GM20000 (cell line): ENCODE data around the gene DENND2D.

Experiments
- DNase-seq: peaks from one replicate; pipeline ENCODE4 v3.0.0; 2012; ENCODE audit warnings: low spot score
- TF ChIP-seq, protein P1 (sequence below): IDR thresholded peaks from 2 replicates; pipeline ENCODE4 v1.5.1; 2012; ENCODE audit warnings: mild to moderate bottlenecking, control low read depth; ENCODE audit errors: extremely low read depth, missing control alignments

Gene DENND2D

DNA sequence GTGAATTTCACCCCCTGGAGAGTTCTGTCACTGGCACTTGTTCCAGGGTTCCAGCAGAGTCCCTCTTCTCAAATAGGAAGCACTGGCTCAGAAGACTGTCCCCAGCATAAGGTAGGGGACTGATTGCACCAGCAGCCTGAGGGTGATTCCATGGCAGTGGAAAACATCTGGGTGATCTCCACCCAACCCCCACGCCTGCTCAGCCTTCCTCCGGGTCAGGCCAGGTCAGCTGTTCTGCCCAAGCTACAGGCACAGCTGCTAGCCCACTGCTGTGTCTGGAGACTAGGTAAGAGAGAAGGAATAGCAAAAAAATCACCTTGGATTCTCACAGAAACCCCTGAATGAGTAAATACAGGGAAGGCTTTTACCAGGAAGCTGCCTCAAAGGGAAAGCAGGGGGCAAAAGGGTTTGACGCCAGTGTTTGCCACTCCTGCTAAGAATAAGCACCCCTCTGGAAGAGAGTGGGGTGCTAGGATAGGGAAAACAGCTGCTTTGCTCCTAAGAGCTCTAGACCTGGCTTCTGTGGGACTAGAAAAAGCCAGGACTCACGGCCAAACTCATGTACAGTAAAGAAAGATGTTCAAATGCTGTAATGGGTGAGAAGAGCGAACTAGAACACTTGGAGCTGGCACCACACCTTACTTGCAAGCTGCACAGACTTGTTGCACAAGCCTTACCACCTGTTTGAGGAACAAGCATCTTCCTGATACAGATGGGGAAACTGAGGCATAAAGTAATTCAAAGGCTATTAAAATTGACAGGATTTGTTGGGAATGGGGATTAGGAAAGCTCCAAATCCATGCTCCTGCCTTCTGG lies 1.0 kb upstream of the DENND2D start:
- TF ChIP-seq, protein P1, sequence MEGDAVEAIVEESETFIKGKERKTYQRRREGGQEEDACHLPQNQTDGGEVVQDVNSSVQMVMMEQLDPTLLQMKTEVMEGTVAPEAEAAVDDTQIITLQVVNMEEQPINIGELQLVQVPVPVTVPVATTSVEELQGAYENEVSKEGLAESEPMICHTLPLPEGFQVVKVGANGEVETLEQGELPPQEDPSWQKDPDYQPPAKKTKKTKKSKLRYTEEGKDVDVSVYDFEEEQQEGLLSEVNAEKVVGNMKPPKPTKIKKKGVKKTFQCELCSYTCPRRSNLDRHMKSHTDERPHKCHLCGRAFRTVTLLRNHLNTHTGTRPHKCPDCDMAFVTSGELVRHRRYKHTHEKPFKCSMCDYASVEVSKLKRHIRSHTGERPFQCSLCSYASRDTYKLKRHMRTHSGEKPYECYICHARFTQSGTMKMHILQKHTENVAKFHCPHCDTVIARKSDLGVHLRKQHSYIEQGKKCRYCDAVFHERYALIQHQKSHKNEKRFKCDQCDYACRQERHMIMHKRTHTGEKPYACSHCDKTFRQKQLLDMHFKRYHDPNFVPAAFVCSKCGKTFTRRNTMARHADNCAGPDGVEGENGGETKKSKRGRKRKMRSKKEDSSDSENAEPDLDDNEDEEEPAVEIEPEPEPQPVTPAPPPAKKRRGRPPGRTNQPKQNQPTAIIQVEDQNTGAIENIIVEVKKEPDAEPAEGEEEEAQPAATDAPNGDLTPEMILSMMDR: no peak

DNA sequence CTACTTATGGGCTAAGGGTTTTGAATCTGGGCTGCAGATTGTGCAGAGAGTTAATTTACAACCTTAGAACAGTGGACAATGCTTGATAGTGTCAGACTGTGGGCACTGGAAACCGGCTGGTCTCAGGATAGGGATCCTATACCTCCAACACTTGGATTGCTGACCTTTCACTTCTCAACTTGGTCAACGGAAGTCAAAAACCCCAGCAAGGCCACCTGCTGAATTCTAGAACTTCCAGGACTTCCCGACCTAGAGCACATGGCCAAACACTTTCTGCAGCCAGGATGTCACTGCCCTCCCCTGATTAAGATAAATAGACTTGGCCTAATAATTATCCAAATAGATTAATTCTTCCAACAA lies 336 bp upstream of the DENND2D start:
- DNase-seq: no peak
- TF ChIP-seq, protein P1: no peak

More for the DNA sequence above, 1.0 kb upstream of the DENND2D start:
- DNase-seq: no peak

DNA sequence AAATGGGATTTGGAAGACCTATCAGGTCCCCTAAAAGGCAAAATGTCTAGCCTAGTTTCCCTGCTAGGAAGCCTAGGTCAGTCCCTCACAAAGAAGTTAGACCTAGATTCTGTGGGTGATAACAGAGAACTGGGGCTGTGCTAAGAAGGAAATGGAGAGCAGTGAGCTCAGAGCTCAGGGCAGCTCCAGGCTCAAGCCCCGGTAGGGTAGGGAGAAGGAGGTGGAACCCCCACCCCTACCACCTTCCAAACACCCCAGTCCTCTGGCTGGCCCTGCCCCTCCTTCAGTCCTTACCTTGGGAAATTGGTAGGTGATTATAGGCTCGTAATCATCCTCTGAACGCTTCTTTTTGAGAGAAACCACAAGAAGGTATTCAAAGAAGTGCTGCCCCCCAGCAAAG lies 1.1 kb downstream of the DENND2D start:
- TF ChIP-seq, protein P1: no peak

DNA sequence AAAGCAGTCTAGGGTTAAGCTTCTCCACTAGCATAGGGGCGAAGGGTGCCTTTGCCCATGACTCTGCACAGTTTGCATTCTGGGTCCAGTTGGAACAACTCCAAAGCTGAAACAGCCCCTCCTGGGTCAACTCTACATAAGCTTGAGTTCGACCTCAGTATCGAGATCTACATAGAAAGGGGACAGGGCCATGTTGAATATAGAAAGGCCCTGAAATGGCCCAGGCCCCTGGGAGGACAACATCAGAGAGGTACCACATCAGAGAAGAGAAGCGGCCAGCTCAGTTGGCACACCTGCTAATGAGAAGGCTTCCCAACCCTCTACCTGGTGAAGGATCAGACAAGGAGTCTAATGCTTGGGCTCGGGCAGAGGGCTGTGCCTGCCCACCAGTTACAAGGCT lies 1.6 kb downstream of the DENND2D start:
- DNase-seq: no peak
- TF ChIP-seq, protein P1: no peak

More for the DNA sequence above, 1.1 kb downstream of the DENND2D start:
- DNase-seq: no peak

DNA sequence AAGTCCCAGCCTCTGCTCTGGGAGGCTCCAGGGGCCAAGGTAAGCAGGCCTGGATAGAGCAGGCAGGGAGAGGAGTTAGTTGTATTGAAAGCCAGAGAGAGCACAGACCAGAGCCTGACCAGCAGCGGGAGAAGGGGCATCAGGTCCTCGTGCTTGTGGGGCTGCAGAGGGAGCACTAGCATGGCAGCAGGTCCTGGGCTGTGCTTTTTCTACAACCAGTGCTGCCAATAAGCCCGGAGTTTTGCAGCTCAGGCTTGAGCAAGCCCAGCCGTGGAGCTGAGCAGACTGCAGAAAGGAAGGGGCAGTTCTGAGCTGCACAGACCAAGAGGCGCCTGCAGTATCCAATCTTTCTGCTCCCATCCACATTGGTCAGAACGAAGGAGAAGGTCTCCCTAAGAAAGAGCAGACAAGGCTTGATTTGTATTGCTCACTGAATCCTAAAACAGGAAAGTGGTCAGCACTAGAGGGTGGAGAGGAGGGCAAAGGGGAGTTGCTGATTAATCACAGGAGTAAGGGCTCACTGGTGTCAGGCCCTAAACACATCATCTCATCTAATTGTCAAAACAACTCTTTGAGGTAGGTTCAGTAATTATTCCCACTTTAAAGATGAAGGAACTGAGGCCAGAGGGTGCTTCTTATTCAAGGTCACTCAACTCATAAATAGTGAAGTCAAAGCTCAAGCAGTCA lies 2.7 kb downstream of the DENND2D start:
- DNase-seq: no peak
- TF ChIP-seq, protein P1: no peak

DNA sequence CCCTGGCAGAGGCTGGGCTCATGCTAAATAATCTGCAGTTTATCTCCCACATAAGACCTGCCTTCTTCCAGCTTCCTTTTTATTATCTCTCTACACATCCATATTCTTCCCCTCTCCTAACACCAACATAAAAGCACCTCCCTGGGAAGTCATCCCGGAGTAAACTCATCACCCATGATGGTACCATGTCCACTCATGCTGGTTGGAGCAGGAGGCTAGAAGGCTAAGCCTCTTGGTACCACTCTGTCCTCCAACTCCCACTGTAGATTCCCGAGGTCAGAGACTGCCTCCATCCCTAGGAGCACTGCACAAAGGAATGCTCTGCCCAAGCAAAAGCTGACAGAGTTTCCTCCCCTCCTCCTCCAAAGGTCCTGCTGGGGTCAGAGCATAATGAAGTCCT lies 4.2 kb downstream of the DENND2D start:
- TF ChIP-seq, protein P1: no peak

DNA sequence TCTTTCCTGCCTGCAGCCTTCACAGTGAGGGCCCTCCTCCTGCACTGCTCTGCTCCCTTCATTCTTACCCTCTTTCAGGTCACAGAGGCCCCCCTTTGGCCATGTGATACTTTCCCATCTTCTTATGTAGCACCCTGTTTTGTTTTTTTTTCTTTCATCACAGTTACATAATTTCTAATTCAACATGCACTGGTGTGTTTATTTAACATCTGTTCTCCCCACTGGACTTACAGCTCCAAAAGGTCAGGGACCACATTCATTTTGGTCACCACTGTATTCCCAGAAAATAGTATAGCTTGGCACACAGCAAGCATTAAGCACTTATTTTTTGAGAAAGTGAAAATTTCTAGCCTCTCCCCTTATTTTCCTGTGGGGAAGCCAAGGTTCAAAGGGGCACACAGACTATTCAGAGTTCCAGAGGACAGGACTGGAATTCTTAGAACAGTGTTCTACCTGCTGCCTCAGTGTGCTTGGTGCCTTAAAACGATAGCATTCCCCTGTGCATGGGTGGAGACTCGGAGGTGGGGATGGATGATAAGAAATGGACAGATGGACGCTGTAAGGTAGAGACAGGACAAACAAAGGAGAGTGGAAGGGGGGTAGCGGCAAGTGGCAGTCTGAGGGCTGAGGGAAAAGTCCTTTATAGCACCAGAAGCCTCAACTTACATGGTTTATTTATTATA lies 5.3 kb downstream of the DENND2D start:
- TF ChIP-seq, protein P1: no peak
- no peak for DNase-seq

More for the DNA sequence above, 4.2 kb downstream of the DENND2D start:
- no peak for DNase-seq
